Keratinocyte (primary cell): Measurements from ENCODE around the gene TARS3. TPM values are rescaled to one million over a fixed set of nuclear protein-coding genes. Genes with fewer than 3 reads are reported as not detected.
A peak's percentile ranks its signal among the peaks of the same experiment; 100 is the strongest.

ENCODE experiments used
- DNase-seq: peaks from one replicate; pipeline ENCODE4 v3.0.0-alpha.2; 2011; ENCODE audit warnings: low read depth, missing footprints, low spot score
- FAIRE-seq: peaks from 2 replicates; lab custom pipeline; 2011; peaks lifted over from hg19 to GRCh38; lab: Jason Lieb, UNC
- H2AFZ ChIP-seq: 2 replicates; pipeline ENCODE4 v1.6.0; 2012; ENCODE audit warnings: low read length, control low read depth, inconsistent platforms; ENCODE audit not compliant: control insufficient read depth
- H3K27ac ChIP-seq: 2 replicates; pipeline ENCODE4 v1.5.1; 2011; ENCODE audit warnings: low read length; ENCODE audit not compliant: control insufficient read depth, insufficient read depth
- H3K27me3 ChIP-seq: 3 replicates; pipeline ENCODE4 v1.6.0; 2011; ENCODE audit warnings: low read length; ENCODE audit not compliant: control insufficient read depth, insufficient read depth; ENCODE audit errors: extremely low read depth
- H3K36me3 ChIP-seq, 2 experiments: 2 replicates in 1 of 2; 3 replicates in 1 of 2; pipeline ENCODE4 v1.5.1; 2011; ENCODE audit warnings: low read length in 2 of 2, mild to moderate bottlenecking in 1 of 2; ENCODE audit not compliant: control insufficient read depth in 2 of 2, insufficient read depth in 2 of 2; ENCODE audit errors: extremely low read depth in 1 of 2
- H3K4me1 ChIP-seq: 3 replicates; pipeline ENCODE4 v1.5.1; 2011; ENCODE audit warnings: low read length; ENCODE audit not compliant: control insufficient read depth, insufficient read depth; ENCODE audit errors: extremely low read depth
- H3K4me2 ChIP-seq: 3 replicates; pipeline ENCODE4 v1.6.0; 2011; ENCODE audit warnings: low read depth, low read length; ENCODE audit not compliant: control insufficient read depth, insufficient read depth; ENCODE audit errors: extremely low read depth
- H3K4me3 ChIP-seq, 3 experiments: fragments of 200-600 bp in 1 of 3; sonication (generic) in 1 of 3; 2 replicates in 2 of 3; 3 replicates in 1 of 3; pipeline ENCODE4 v1.5.1; 2011 to 2016; ENCODE audit warnings: low read length in 3 of 3, mild to moderate bottlenecking in 3 of 3, control low read depth in 2 of 3, inconsistent platforms in 1 of 3, low read depth in 1 of 3, mixed read lengths in 1 of 3, mixed run types in 1 of 3, moderate library complexity in 1 of 3; ENCODE audit not compliant: control insufficient read depth in 2 of 3, insufficient read depth in 2 of 3; ENCODE audit errors: extremely low read depth in 1 of 3
- H3K79me2 ChIP-seq: 2 replicates; pipeline ENCODE4 v1.6.0; 2012; ENCODE audit warnings: low read length; ENCODE audit not compliant: control insufficient read depth, insufficient read depth
- H3K9ac ChIP-seq: 3 replicates; pipeline ENCODE4 v1.6.0; 2011; ENCODE audit warnings: low read length; ENCODE audit not compliant: control insufficient read depth, insufficient read depth; ENCODE audit errors: extremely low read depth
- H3K9me1 ChIP-seq: 3 replicates; pipeline ENCODE4 v1.6.0; 2011; ENCODE audit warnings: low read length; ENCODE audit not compliant: control insufficient read depth, insufficient read depth; ENCODE audit errors: extremely low read depth
- H3K9me3 ChIP-seq: 2 replicates; pipeline ENCODE4 v1.5.1; 2012; ENCODE audit warnings: low read depth, low read length; ENCODE audit not compliant: control insufficient read depth
- H4K20me1 ChIP-seq: 3 replicates; pipeline ENCODE4 v1.6.0; 2011; ENCODE audit warnings: low read length; ENCODE audit not compliant: control insufficient read depth, insufficient read depth; ENCODE audit errors: extremely low read depth
- EZH2 ChIP-seq: IDR thresholded peaks from one replicate; pipeline ENCODE4 v1.6.1; 2012; ENCODE audit warnings: inconsistent platforms, mild to moderate bottlenecking, low read length, moderate library complexity
- dilution Hi-C: fragments of 300-500 bp; cut with MboI; formaldehyde crosslinking; loops from one replicate; pipeline ENCODE4 v1.7.0; 2020; ENCODE audit warnings: low sequenced_read_pairs; ENCODE audit not compliant: extremely low pct_ligation_motif_present
- polyA plus RNA-seq, 5 experiments: library from polyadenylated mRNA; depleted of rRNA in 3 of 5; stranded (reverse) in 3 of 5; stranded (forward) in 1 of 5; unstranded in 1 of 5; fragments of >200 nt; gene quantifications; 1 replicate in 1 of 5; 2 replicates in 3 of 5; 3 replicates in 1 of 5; pipeline versions ENCODE4 v1.2.1 to v1.2.3, GENCODE V29; 2011 to 2012; ENCODE audit warnings: missing spikeins in 2 of 5, low read depth in 1 of 5, low replicate concordance in 1 of 5
- TF ChIP-seq, protein P1 (sequence below), 3 experiments: IDR thresholded peaks in 1 of 3; conservative IDR thresholded peaks in 1 of 3; optimal IDR thresholded peaks in 1 of 3; 2 replicates in 2 of 3; 3 replicates in 1 of 3; pipeline versions ENCODE3 to v1.5.1; 2011; ENCODE audit warnings: low read length in 3 of 3, mild to moderate bottlenecking in 3 of 3, moderate library complexity in 2 of 3, control low read depth in 1 of 3, inconsistent platforms in 1 of 3; ENCODE audit not compliant: insufficient read depth in 2 of 3; ENCODE audit errors: extremely low read depth in 1 of 3

The TARS3 gene
- polyA plus RNA-seq, 1 donor (not counting 4 experiments of a cell fraction or from before 2014, with no cell fraction given) = 3.9 TPM

DNA sequence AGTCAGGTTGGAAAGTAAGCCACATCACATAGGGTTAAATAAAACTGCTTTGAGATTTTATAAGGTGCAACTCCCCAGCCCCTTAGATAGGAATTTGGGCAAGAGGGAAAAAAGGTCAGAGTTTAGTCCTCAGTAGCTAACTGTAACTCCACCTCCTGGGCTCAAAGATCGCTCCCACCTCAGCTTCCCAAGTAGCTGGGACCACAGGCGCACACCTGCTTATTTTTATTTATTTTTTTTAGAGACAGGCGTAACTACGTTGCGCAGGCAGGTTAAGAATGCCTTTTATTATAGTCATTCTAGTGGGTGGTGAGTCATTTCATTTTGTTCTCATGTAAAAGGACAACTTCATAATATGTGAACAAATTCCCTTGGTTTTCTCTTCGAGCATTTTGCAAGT lies 86.8 kb downstream of the TARS3 start:
- dilution Hi-C loops = no loop called here
- no peak for DNase-seq
- H3K36me3 ChIP-seq = peaks cover 10 to 13% of the 10 kb centered on the region in 2 experiments

DNA sequence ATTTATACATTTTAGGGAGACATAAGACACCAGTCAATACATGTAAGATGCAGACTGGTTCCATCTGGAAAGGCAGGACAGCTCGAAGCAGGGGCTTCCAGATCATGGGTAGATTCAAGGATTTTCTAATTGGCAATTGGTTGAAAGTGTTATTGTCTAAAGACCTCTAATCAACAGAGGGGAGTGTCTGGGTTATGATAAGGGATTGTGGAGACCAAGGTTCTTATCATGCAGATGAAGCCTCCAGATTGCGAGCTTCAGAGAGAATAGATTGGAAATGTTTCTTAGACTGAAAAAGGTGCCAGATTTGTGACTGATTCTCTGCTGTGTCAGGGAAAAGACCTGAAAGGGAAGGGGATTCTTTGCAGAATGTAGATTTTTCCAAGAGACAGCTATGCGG lies 87.2 kb downstream of the TARS3 start:
- no peaks in the 10 kb centered on the region for H4K20me1 ChIP-seq
- no peak overlapping the region for H3K4me2 ChIP-seq
- H3K9me3 ChIP-seq = no peaks in the 10 kb centered on the region
- H3K9ac ChIP-seq = no peak overlapping the region
- DNase-seq (no peak), FAIRE-seq (no peak)
- H3K79me2 ChIP-seq = no peaks in the 10 kb centered on the region
- TF ChIP-seq, protein P1, sequence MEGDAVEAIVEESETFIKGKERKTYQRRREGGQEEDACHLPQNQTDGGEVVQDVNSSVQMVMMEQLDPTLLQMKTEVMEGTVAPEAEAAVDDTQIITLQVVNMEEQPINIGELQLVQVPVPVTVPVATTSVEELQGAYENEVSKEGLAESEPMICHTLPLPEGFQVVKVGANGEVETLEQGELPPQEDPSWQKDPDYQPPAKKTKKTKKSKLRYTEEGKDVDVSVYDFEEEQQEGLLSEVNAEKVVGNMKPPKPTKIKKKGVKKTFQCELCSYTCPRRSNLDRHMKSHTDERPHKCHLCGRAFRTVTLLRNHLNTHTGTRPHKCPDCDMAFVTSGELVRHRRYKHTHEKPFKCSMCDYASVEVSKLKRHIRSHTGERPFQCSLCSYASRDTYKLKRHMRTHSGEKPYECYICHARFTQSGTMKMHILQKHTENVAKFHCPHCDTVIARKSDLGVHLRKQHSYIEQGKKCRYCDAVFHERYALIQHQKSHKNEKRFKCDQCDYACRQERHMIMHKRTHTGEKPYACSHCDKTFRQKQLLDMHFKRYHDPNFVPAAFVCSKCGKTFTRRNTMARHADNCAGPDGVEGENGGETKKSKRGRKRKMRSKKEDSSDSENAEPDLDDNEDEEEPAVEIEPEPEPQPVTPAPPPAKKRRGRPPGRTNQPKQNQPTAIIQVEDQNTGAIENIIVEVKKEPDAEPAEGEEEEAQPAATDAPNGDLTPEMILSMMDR (optimal IDR thresholded peaks at IDR 0.05 in 1 of 3, IDR thresholded peaks at IDR 0.05 in 1 of 3, conservative IDR thresholded peaks at IDR 0.05 in 1 of 3; ENCODE audit: extremely low read depth in 1 of 3, insufficient read depth in 2 of 3, low read length in 3 of 3) = no peak
- no peak for TF ChIP-seq EZH2
- H3K4me3 ChIP-seq = no peak overlapping the region
- dilution Hi-C loops = no loop called here
- no peaks in the 10 kb centered on the region for H3K27me3 ChIP-seq
- H3K27ac ChIP-seq = no peak overlapping the region
- H3K9me1 ChIP-seq = no peaks in the 10 kb centered on the region
- peaks cover 7 to 13% of the 10 kb centered on the region in 2 experiments for H3K36me3 ChIP-seq
- H3K4me1 ChIP-seq = peaks cover 16% of the 10 kb centered on the region
- H2AFZ ChIP-seq = no peak overlapping the region

More for the DNA sequence above, 86.8 kb downstream of the TARS3 start:
- H3K4me1 ChIP-seq = peaks cover 16% of the 10 kb centered on the region
- peak; percentile 71 for FAIRE-seq
- no peaks in the 10 kb centered on the region for H4K20me1 ChIP-seq
- no peak for TF ChIP-seq EZH2
- TF ChIP-seq, protein P1 (optimal IDR thresholded peaks at IDR 0.05 in 1 of 3, IDR thresholded peaks at IDR 0.05 in 1 of 3, conservative IDR thresholded peaks at IDR 0.05 in 1 of 3; ENCODE audit: extremely low read depth in 1 of 3, insufficient read depth in 2 of 3, low read length in 3 of 3) = no peak
- no peaks in the 10 kb centered on the region for H3K79me2 ChIP-seq
- H2AFZ ChIP-seq = no peak overlapping the region
- H3K4me3 ChIP-seq = no peak overlapping the region
- H3K9me3 ChIP-seq = no peaks in the 10 kb centered on the region
- H3K4me2 ChIP-seq = peak overlapping the region; percentile 64
- peak overlapping the region; percentile 62 for H3K27ac ChIP-seq
- H3K9ac ChIP-seq = peak overlapping the region; percentile 61
- H3K9me1 ChIP-seq = no peaks in the 10 kb centered on the region
- H3K27me3 ChIP-seq = no peaks in the 10 kb centered on the region
